K562 (cell line): ENCODE data around the gene TMEM101. TPM values are rescaled to one million over a fixed set of nuclear protein-coding genes. Genes with fewer than 3 reads are reported as not detected.
A peak's percentile ranks its signal among the peaks of the same experiment; 100 is the strongest.

ENCODE experiments used
- CREB5 ChIP-seq: fragments of 250-450 bp; sonication (Bioruptor Pico); IDR thresholded peaks from 2 replicates; pipeline ENCODE4 v1.5.0; 2020; ENCODE audit warnings: mild to moderate bottlenecking
- CSDE1 ChIP-seq, 2 experiments: fragments of 450-650 bp; IDR thresholded peaks; 2 replicates each; pipeline ENCODE4 v1.6.1; 2016; ENCODE audit warnings: mild to moderate bottlenecking in 1 of 2
- FOXM1 ChIP-seq, 2 experiments: fragments of 450-650 bp in 1 of 2; sonication (generic) in 1 of 2; formaldehyde crosslinking in 1 of 2; IDR thresholded peaks; 2 replicates each; pipeline versions ENCODE4 v1.6.1 to v1.9.0; 2017 to 2022; ENCODE audit warnings: low read depth in 2 of 2, mild to moderate bottlenecking in 2 of 2, missing genetic modification reagents in 1 of 2, moderate library complexity in 1 of 2
- GATA2 ChIP-seq: sonication (generic); formaldehyde crosslinking; IDR thresholded peaks from 2 replicates; pipeline ENCODE4 v1.4.0; 2020; ENCODE audit warnings: mild to moderate bottlenecking, missing genetic modification reagents
- GMEB1 ChIP-seq: fragments of 250-450 bp; sonication (Bioruptor Pico); IDR thresholded peaks from 2 replicates; pipeline ENCODE4 v1.4.0; 2020; ENCODE audit warnings: mild to moderate bottlenecking
- ILK ChIP-seq: fragments of 450-650 bp; IDR thresholded peaks from 2 replicates; pipeline ENCODE4 v1.6.1; 2016; ENCODE audit warnings: missing genetic modification characterization, low read depth, mild to moderate bottlenecking, missing compliant biosample characterization, moderate library complexity, borderline replicate concordance
- NELFE ChIP-seq: IDR thresholded peaks from 2 replicates; pipeline ENCODE4 v1.6.1; 2011; ENCODE audit warnings: mild to moderate bottlenecking; ENCODE audit not compliant: insufficient read depth, insufficient read length
- NFE2 ChIP-seq: IDR thresholded peaks from 2 replicates; pipeline ENCODE4 v1.6.1; 2014; ENCODE audit warnings: antibody characterized with exemption, low read depth
- POLR3G ChIP-seq: IDR thresholded peaks from 2 replicates; pipeline ENCODE4 v1.6.1; 2011; ENCODE audit not compliant: insufficient read length, insufficient replicate concordance; ENCODE audit errors: extremely low read depth
- SAFB ChIP-seq: fragments of 200-400 bp; formaldehyde crosslinking; IDR thresholded peaks from 2 replicates; pipeline ENCODE4 v1.6.1; 2017; ENCODE audit warnings: low read depth, low read length, borderline replicate concordance
- THAP12 ChIP-seq: fragments of 250-450 bp; sonication (Bioruptor Pico); IDR thresholded peaks from 2 replicates; pipeline ENCODE4 v1.9.0; 2021; ENCODE audit warnings: mild to moderate bottlenecking, inconsistent platforms
- ZNF197 ChIP-seq: fragments of 200-800 bp; sonication (Bioruptor generic); IDR thresholded peaks from 2 replicates; pipeline ENCODE4 v1.6.1; 2016; ENCODE audit warnings: low read depth, missing genetic modification characterization, missing compliant biosample characterization
- ZNF253 ChIP-seq: fragments of 250-450 bp; sonication (Bioruptor Pico); conservative IDR thresholded peaks from 2 replicates; pipeline ENCODE4 v1.6.1; 2021; ENCODE audit warnings: mild to moderate bottlenecking
- ZNF282 ChIP-seq: sonication (generic); formaldehyde crosslinking; IDR thresholded peaks from 2 replicates; pipeline ENCODE4 v1.8.1; 2023; ENCODE audit warnings: missing genetic modification reagents
- ZNF511 ChIP-seq: sonication (generic); formaldehyde crosslinking; IDR thresholded peaks from 2 replicates; pipeline ENCODE4 v1.8.0; 2022; ENCODE audit warnings: mild to moderate bottlenecking, missing genetic modification reagents
- ZNF551 ChIP-seq: fragments of 250-450 bp; sonication (Bioruptor Pico); IDR thresholded peaks from 2 replicates; pipeline ENCODE4 v1.5.0; 2021; ENCODE audit warnings: mild to moderate bottlenecking, moderate library complexity
- polyA plus RNA-seq, 8 experiments: library from polyadenylated mRNA; depleted of rRNA in 4 of 8; stranded (reverse) in 5 of 8; unstranded in 3 of 8; fragments of >200 nt; fragmentation: Nextera tagmentation in 2 of 8; fragmentation: Illumina TruSeq in 1 of 8; extraction: Ambion mirVana in 2 of 8; extraction: Trizol in 1 of 8; gene quantifications; 2 replicates each; pipeline versions ENCODE4 v1.2.1 to v1.2.3, GENCODE V29; 2011 to 2014; ENCODE audit warnings: inconsistent platforms in 1 of 8, missing spikeins in 1 of 8
- total RNA-seq, 7 experiments: library from RNA; depleted of rRNA in 6 of 7; stranded (reverse); fragments of >200 nt in 6 of 7; fragmentation: Illumina TruSeq in 2 of 7; extraction: Trizol in 2 of 7; gene quantifications; 2 replicates each; pipeline versions ENCODE4 v1.2.1 to v1.2.3, GENCODE V29; 2011 to 2021; ENCODE audit warnings: low replicate concordance in 1 of 7
- TF ChIP-seq, protein P1 (sequence below): fragments of 450-650 bp; formaldehyde crosslinking; IDR thresholded peaks from 2 replicates; pipeline ENCODE4 v1.4.0; 2022; ENCODE audit warnings: missing genetic modification characterization
- TF ChIP-seq, protein P2 (sequence below): fragments of 250-450 bp; sonication (Bioruptor Pico); IDR thresholded peaks from 2 replicates; pipeline ENCODE4 v1.8.0; 2022; ENCODE audit warnings: inconsistent platforms

The TMEM101 gene
- total and polyA plus RNA-seq, 9 of the 15 experiments (the other 6 are each of a cell fraction or from before 2014, with no cell fraction given), result 21.2 to 110 (median 37.8) TPM

DNA sequence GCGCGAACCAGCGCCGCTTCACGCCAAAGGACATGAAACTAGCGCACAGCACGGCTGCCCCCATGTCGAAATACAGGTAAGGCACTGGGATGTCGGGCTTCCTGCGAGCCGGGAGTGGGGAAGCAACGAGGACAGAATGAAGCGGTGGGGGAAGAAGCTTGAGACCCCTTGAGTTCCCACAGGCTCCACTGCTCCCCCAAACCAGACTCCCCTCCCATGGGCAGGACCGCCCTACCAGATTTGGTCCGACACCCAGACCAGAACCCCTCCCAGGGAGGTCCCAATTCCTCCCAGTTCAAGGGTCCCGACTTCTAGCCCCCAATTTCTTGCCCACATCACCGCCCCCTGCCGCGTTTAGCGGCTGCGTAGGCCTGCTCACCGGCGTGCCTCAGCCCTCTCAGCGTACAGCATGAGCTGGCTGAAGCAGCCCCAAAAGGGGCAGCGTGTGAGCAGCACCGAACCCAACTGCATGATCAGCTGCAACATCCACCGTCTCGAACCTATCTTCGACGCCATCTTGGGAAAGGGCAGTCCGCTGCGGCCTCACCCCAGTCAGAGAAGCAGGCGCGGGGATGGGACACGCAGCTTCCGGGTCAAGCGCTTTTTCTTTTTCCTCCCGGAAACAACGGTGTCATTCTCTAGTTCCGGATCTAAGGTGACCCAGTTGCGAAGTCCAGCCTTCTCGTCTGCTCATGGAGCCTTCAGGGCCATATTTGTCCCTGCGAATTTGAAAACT lies at the start of gene TMEM101 (continued):
- TF ChIP-seq POLR3G (no peak), ZNF511 (CRISPR knock-in tag) (no peak; the same call in 1 of the 2 replicates), NELFE (no peak), CREB5 (no peak), ILK (tag) (no peak), CSDE1 (IDR thresholded peaks at IDR 0.05) (no peak), ZNF197 (CRISPR knock-in tag) (0 out of 2 replicates have a peak, but pooled peaks have one; percentile 72), SAFB (no peak), FOXM1 (IDR thresholded peaks at IDR 0.05; ENCODE audit: low read depth) (no peak), FOXM1 (CRISPR knock-in tag; IDR thresholded peaks at IDR 0.05; ENCODE audit: low read depth) (no peak), ZNF551 (CRISPR knock-in tag) (no peak), ZNF253 (CRISPR knock-in tag) (no peak), THAP12 (CRISPR knock-in tag) (peak; percentile 53; the same call in 1 of the 2 replicates), GATA2 (no peak), NFE2 (0 out of 2 replicates have a peak, but pooled peaks have one; percentile 38), ZNF282 (no peak), GMEB1 (CRISPR knock-in tag) (peak; percentile 76)
- TF ChIP-seq, protein P1, sequence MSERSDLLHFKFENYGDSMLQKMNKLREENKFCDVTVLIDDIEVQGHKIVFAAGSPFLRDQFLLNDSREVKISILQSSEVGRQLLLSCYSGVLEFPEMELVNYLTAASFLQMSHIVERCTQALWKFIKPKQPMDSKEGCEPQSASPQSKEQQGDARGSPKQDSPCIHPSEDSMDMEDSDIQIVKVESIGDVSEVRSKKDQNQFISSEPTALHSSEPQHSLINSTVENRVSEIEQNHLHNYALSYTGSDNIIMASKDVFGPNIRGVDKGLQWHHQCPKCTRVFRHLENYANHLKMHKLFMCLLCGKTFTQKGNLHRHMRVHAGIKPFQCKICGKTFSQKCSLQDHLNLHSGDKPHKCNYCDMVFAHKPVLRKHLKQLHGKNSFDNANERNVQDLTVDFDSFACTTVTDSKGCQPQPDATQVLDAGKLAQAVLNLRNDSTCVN (CRISPR knock-in tag), result no peak
- TF ChIP-seq, protein P2, sequence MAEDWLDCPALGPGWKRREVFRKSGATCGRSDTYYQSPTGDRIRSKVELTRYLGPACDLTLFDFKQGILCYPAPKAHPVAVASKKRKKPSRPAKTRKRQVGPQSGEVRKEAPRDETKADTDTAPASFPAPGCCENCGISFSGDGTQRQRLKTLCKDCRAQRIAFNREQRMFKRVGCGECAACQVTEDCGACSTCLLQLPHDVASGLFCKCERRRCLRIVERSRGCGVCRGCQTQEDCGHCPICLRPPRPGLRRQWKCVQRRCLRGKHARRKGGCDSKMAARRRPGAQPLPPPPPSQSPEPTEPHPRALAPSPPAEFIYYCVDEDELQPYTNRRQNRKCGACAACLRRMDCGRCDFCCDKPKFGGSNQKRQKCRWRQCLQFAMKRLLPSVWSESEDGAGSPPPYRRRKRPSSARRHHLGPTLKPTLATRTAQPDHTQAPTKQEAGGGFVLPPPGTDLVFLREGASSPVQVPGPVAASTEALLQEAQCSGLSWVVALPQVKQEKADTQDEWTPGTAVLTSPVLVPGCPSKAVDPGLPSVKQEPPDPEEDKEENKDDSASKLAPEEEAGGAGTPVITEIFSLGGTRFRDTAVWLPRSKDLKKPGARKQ, result no peak
